ENCODE data around the gene RILPL2. TPM values are rescaled to one million over a fixed set of nuclear protein-coding genes. Genes with fewer than 3 reads are reported as not detected.

The RILPL2 gene
- total RNA-seq, 1 experiment from 2014 or later = 3.2 TPM

GRCh38 chr12:123395236-123395635, 41.2 kb downstream of the RILPL2 start:
- CTCF ChIA-PET = interaction anchor here (0.6 kb wide), 1 partner anchor 201 kb away, joined by 4 read pairs; no protein-coding TSS in a partner anchor
- Histone ChIP-seq H3K36me3 (ENCODE audit: control insufficient read depth, insufficient read depth, low read length) (peaks cover 7% of the 10 kb centered on the region), H3K4me1 (no peaks in the 10 kb centered on the region), H3K27me3 (replicated peaks; ENCODE audit: control insufficient read depth, insufficient read depth, low read length) (no peaks in the 10 kb centered on the region), H3K9me3 (no peaks in the 10 kb centered on the region), H3K4me3 (ENCODE audit: low read depth, low read length) (no peak overlapping the region)
- Mint-ChIP-seq H3K27ac (ENCODE audit: unreplicated experiment) (no peak overlapping the region), H3K36me3 (ENCODE audit: insufficient read depth, unreplicated experiment) (peaks cover 90% of the 10 kb centered on the region), H3K4me3 (ENCODE audit: unreplicated experiment) (no peak overlapping the region), H3K27me3 (ENCODE audit: insufficient read depth, unreplicated experiment) (no peaks in the 10 kb centered on the region), H3K4me1 (ENCODE audit: low read depth, unreplicated experiment) (peaks cover 5% of the 10 kb centered on the region), H3K9me3 (ENCODE audit: unreplicated experiment) (no peaks in the 10 kb centered on the region)
- TF ChIP-seq, protein P1, sequence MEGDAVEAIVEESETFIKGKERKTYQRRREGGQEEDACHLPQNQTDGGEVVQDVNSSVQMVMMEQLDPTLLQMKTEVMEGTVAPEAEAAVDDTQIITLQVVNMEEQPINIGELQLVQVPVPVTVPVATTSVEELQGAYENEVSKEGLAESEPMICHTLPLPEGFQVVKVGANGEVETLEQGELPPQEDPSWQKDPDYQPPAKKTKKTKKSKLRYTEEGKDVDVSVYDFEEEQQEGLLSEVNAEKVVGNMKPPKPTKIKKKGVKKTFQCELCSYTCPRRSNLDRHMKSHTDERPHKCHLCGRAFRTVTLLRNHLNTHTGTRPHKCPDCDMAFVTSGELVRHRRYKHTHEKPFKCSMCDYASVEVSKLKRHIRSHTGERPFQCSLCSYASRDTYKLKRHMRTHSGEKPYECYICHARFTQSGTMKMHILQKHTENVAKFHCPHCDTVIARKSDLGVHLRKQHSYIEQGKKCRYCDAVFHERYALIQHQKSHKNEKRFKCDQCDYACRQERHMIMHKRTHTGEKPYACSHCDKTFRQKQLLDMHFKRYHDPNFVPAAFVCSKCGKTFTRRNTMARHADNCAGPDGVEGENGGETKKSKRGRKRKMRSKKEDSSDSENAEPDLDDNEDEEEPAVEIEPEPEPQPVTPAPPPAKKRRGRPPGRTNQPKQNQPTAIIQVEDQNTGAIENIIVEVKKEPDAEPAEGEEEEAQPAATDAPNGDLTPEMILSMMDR (IDR thresholded peaks at IDR 0.05; ENCODE audit: insufficient read depth in 1 of 2, low read depth in 1 of 2, low read length in 1 of 2, severe bottlenecking in 1 of 2, unreplicated experiment in 1 of 2) = no peak
- POLR2A ChIA-PET = no interaction called here
- no TSS peak for BruUV-seq (replicated peaks)
- intact Hi-C loops (cut with micrococcal nuclease; ENCODE audit: unreplicated experiment) = no loop called here
- no peak for DNase-seq

DNA sequence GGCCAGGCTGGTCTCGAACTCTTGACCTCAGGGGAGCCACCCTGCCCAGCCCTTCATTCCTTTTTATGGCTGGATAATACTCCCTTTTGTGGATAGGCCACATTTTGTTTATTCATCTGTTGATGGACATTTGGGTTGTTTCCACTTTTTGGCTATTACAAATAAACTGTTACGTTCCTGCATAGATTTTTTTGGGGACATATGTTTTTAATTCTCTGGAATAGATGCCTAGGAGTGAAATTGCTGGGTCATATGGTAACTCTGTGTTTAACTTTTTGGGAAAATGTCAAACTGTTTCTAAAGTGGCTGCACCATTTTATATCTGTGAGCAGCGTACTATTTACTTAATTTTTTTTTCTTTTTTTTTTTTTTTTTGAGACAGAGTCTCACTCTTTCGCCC, 42.7 kb downstream of the RILPL2 start:
- no peaks in the 10 kb centered on the region for H3K27me3 Mint-ChIP-seq (ENCODE audit: insufficient read depth, unreplicated experiment)
- Histone ChIP-seq H3K4me1 (no peaks in the 10 kb centered on the region), H3K9me3 (no peaks in the 10 kb centered on the region), H3K27me3 (replicated peaks; ENCODE audit: control insufficient read depth, insufficient read depth, low read length) (no peaks in the 10 kb centered on the region), H3K4me3 (ENCODE audit: low read depth, low read length) (no peak overlapping the region), H3K36me3 (ENCODE audit: control insufficient read depth, insufficient read depth, low read length) (peaks cover 7% of the 10 kb centered on the region)
- POLR2A ChIA-PET = interaction anchor here (0.6 kb wide), 1 partner anchor 24 kb away, joined by 3 read pairs; no protein-coding TSS in a partner anchor
- DNase-seq = no peak
- intact Hi-C loops (cut with micrococcal nuclease; ENCODE audit: unreplicated experiment) = no loop called here
- H3K4me3 Mint-ChIP-seq (ENCODE audit: unreplicated experiment) = no peak overlapping the region
- no peaks in the 10 kb centered on the region for H3K9me3 Mint-ChIP-seq (ENCODE audit: unreplicated experiment)
- TF ChIP-seq, protein P1 (IDR thresholded peaks at IDR 0.05; ENCODE audit: insufficient read depth in 1 of 2, low read depth in 1 of 2, low read length in 1 of 2, severe bottlenecking in 1 of 2, unreplicated experiment in 1 of 2) = no peak
- no peak overlapping the region for H3K27ac Mint-ChIP-seq (ENCODE audit: unreplicated experiment)
- BruUV-seq (replicated peaks) = no TSS peak
- H3K36me3 Mint-ChIP-seq (ENCODE audit: insufficient read depth, unreplicated experiment) = peaks cover 90% of the 10 kb centered on the region
- peaks cover 7% of the 10 kb centered on the region for H3K4me1 Mint-ChIP-seq (ENCODE audit: low read depth, unreplicated experiment)
- CTCF ChIA-PET = no interaction called here

DNA sequence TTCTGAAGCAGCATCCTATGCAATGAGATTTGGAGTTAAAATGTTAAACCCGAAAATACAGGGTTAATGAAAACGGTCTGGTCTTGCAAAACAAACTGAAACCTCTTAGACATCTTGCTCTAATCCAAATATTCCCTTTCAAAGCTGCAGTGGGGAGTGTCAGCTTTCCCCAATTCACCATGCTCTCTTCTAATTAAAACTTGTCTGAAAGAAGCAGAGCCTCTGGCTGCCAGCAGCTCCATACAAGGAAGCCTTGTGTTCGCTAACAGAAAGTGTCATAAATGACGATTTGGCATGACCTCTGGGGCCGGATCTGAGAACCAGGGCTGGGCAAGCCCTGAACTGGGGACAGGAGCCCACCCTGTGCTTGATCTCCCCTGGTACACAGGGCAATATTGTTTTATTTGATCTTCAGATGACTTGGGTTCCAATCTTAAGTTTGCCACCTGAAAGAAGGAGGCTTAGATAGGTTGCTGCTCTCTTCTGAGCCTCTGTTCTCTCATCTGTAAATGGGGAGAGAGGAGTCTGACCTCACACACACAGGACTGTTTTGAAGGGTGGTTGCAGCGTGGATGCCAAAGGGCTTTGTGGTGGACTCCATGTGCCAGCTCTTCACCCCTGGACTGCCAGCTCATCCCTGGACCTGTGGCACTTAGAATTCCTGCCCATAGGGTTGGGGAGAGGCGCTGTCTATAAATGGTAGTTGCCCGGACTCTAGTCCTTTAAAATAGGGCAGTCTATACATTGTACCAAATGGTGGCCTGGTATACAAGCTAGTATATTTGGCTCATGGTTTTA, 44.7 kb downstream of the RILPL2 start:
- intact Hi-C loops (cut with micrococcal nuclease; ENCODE audit: unreplicated experiment) = no loop called here
- H3K4me1 ChIP-seq = peaks cover 4% of the 10 kb centered on the region; the same call in 1 of the 2 replicates
- Mint-ChIP-seq H3K27me3 (ENCODE audit: insufficient read depth, unreplicated experiment) (no peaks in the 10 kb centered on the region), H3K9me3 (ENCODE audit: unreplicated experiment) (no peaks in the 10 kb centered on the region), H3K4me1 (ENCODE audit: low read depth, unreplicated experiment) (peaks cover 21% of the 10 kb centered on the region), H3K4me3 (ENCODE audit: unreplicated experiment) (peak overlapping the region; percentile 11), H3K36me3 (ENCODE audit: insufficient read depth, unreplicated experiment) (peaks cover 83% of the 10 kb centered on the region), H3K27ac (ENCODE audit: unreplicated experiment) (no peak overlapping the region)
- no peaks in the 10 kb centered on the region for H3K9me3 ChIP-seq
- no TSS peak for BruUV-seq (replicated peaks)
- no peak for DNase-seq
- no peaks in the 10 kb centered on the region for H3K27me3 ChIP-seq (replicated peaks; ENCODE audit: control insufficient read depth, insufficient read depth, low read length)
- ChIA-PET CTCF (interaction anchor here (1.1 kb wide), 1 partner anchor 26 kb away, joined by 6 read pairs; no protein-coding TSS in a partner anchor), POLR2A (interaction anchor here (0.5 to 0.7 kb wide), 3 partner anchors 14 to 108 kb away, joined by 3 to 5 read pairs (median 3); no protein-coding TSS in a partner anchor)
- H3K4me3 ChIP-seq (ENCODE audit: low read depth, low read length) = no peak overlapping the region
- TF ChIP-seq, protein P1 (IDR thresholded peaks at IDR 0.05; ENCODE audit: insufficient read depth in 1 of 2, low read depth in 1 of 2, low read length in 1 of 2, severe bottlenecking in 1 of 2, unreplicated experiment in 1 of 2) = no peak
- H3K36me3 ChIP-seq (ENCODE audit: control insufficient read depth, insufficient read depth, low read length) = peaks cover 6% of the 10 kb centered on the region

All from Caco-2 (cell line).